Hematopoietic multipotent progenitor cell treated with erythropoietin and hydrocortisone succinate and interleukin-3 and kit ligand, for 17 days (in vitro differentiated cells): ENCODE results near the gene CD1B.
"Not testable (repeated sequence)": the region's sequence is repeated elsewhere in the genome, so short reads cannot be mapped to it uniquely, and the experiment has no call there.

Experiments
- DNase-seq: peaks from one replicate; pipeline ENCODE4 v3.0.0-alpha.2; 2015; ENCODE audit warnings: low spot score

The CD1B gene

DNA sequence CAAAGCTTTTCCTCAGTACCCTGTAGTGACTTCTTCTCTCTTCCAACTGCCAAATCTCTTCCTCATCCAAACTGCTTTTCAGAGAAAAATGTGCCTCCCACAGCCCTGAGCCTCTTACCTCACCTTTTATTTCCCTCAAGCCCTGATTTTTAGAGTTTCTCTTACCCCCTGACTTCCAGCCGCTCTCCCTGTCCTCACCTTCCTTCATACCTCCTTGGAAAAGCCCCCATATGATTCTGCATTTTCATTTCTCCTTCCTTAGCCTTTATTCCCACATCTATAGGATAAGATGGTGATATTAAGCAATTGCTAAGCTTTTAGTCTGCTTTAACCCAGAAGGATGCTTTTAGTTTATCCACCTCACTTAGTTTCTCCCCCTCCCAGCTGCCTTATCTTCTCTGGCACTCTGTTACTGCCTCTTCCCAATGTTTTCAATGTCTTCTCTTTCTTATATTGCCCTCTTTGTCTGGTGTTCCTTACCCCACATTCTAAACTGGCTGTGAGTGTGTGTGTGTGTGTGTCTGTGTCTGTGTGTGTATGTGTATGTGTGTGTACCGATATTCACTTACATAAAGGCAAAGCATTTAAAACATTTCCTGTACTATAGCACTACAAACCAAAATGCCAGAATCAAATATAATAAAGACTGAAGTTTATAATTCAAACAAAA is at the start of gene CD1B:
Gene CD1B (minus strand): TSS at position 51 of the 670 bp plus-strand sequence. CDS start 108 bp downstream, outside the sequence.
- DNase-seq = no peak

DNA sequence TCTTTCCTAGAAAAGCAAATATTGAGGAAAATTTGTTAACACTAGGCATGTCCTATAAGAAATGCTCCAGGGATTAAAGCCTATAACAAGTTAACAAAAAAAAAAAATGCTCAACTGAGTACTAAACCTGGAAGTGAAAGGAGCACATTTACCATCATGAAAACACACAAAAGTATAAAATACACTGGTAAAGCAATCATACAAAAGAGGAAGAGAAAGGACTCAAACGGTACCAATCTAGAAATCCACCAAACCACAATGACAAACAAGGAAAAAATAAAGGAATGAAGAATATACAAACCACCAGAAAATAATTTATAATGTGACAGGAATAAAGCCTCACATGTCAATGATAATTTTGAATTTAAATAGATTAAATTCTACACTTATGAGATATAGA is 43.5 kb upstream of the CD1B start:
- DNase-seq = no peak

DNA sequence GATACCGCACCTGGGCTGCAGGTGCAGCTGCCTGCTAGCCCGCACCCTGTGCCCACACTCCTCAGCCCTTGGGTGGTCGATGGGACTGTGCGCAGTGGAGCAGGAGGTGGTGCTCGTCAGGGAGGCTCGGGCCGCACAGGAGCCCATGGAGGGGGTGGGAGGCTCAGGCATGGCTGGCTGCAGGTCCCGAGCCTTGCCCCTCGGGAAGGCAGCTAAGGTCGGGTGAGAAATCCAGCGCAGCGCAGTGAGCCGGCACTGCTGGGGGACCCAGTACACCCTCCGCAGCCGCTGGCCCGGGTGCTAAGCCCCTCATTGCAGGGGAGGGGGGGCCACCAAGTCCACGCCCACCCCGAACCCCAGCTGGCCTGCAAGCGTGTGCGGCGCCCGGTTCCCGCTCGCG is 42.8 kb upstream of the CD1B start:
- not testable (repeated sequence) for DNase-seq

DNA sequence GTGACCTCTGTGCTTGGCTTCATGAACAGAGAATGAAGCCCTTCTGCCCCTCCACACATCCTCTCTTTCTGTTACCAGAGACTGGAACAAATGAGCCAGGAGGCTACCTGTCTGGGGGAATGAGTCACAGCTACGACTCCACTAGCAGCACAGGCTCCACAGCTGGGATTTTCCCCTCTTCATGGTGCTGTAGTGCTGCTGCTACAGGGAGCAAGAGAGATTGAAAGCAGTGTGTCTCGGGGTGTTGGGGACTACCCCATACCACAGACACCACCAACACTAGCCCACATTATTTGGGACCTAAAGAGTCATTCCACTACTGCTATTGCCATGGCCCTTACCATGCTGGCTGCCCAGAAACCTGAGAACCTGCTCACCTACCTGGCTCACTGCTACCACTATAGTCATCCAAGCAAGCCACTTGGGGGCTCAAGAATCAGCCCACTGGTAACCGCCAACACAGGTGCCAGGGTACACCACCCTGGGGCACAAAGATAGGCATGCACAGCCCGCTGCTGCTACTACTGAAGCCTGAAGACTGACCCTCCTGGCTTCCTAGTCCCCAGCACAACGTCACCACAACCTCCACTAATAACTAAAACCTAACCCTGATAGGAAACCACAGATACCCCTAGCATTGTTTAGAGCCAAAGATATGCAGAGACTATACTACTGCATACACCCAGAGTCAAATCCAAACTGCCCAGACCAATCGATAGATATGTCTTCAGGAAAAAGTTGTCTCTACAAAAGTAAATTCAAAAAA is 40.0 kb upstream of the CD1B start:
- no peak for DNase-seq

DNA sequence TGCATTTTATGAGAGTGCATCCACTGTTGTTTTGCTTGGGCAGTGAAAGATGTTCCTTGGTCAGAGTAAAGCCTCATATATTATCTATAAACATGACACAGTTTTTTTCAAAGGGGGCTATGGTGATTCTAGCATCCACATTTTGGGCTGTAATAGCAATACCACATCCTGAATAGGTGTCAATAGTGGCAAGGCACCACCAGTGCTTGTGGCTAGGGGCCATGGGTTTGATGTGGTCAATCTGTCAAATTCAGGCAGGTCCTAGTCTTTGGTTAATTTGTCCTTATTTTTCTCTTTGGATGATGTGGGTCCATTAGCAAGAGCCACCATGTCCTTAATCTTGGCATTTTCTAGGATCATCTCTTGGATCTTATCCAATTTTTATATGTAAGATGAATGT is 35.5 kb upstream of the CD1B start:
- DNase-seq = no peak

DNA sequence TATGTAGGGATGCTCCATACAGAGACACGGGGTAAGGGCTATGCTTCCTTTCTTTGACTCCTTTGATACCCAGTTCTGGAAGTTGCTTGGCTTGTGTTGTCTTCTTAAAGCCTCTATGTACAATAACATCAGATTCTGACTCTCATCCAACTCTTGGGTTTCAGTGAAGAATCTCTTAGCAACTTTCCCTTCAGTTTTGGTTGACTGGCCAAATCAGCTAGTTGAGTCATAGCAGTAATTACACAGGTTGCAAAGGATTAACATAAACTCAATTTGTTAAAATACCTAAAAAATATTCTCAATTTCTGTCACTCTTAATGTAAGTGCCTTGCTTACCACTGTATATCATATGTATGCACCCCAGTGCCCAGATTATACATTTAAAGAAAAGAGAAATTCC is 31.6 kb upstream of the CD1B start:
- no peak for DNase-seq

DNA sequence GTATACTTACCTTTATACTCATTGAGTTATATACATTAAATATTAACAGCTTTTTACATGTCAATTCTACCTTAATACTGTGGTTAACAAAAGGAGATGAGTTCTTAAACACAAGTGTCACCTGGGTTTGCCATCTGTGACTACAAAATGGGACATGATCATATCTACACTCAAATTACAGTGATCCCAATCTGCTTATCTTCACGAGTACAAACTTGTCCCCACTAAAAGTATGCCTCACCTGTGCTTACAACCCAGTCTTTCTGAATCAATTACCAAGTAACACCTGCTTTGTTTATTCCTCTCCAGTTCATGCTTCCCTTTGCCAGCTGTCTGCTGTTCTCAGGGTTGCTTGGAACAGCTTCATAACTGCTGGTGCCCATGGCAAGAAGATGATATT is 31.2 kb upstream of the CD1B start:
- no peak for DNase-seq

DNA sequence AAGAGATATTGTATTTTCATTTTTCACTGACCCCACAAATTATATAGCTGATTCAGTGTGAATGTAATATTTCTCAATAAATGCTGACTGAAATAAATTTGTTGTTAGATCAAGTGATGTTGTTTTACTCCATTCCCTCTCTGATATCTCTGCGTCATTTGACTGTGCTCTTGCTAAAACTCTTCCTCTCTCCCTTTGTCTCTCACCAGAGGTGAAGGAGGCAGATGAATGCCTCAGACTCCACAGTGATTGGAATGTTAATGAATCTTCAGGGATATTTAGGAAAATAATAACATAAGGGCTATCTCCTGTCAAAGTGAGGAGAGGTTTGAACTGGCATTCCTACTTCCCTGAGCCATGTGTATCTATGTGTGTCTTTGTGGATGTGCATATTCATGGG is 26.1 kb upstream of the CD1B start:
- DNase-seq = no peak

DNA sequence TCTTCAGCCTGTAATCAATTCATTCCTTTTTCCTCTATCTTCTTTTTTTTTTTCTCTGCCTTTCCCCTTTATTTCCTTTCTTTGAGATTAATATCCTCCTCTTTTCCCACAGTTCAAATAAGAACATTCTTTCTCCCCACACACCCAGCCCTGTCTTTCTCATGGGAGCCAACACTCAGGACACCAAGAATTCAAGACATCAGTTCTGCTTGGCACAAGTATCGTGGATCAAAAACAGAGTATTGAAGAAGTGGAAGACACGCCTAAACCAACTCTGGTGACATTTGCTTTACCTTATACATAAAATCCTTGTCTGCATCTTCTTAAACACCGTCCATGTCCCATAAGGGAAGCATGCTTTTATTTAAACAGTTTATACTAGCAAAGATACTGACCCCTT is 25.3 kb upstream of the CD1B start:
- DNase-seq = no peak

DNA sequence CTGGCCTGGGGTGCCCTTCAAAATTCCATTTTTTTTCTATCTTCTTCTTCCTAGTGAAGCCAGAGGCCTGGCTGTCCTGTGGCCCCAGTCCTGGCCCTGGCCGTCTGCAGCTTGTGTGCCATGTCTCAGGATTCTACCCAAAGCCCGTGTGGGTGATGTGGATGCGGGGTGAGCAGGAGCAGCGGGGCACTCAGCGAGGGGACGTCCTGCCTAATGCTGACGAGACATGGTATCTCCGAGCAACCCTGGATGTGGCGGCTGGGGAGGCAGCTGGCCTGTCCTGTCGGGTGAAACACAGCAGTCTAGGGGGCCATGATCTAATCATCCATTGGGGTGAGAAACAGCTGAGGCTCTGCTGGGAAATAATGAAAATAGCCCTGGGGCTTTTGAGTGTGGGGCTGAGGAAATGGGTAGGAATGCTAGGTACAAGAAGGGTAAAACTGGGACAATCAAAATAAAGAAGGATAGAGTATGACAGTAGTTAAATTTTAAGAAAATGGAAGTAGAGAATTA is 24.5 kb upstream of the CD1B start:
- DNase-seq = no peak

DNA sequence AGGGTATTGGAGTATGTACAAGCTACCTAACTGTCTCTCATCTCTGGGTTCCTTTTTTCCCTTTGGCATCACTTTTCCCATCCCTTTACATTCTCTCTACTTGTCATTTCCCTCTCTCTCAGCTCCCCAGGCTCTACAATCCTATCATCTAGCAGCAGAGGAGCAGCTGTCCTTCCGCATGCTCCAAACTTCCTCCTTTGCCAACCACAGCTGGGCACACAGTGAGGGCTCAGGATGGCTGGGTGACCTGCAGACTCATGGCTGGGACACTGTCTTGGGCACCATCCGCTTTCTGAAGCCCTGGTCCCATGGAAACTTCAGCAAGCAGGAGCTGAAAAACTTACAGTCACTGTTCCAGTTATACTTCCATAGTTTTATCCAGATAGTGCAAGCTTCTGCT is 22.9 kb upstream of the CD1B start:
- DNase-seq = no peak

DNA sequence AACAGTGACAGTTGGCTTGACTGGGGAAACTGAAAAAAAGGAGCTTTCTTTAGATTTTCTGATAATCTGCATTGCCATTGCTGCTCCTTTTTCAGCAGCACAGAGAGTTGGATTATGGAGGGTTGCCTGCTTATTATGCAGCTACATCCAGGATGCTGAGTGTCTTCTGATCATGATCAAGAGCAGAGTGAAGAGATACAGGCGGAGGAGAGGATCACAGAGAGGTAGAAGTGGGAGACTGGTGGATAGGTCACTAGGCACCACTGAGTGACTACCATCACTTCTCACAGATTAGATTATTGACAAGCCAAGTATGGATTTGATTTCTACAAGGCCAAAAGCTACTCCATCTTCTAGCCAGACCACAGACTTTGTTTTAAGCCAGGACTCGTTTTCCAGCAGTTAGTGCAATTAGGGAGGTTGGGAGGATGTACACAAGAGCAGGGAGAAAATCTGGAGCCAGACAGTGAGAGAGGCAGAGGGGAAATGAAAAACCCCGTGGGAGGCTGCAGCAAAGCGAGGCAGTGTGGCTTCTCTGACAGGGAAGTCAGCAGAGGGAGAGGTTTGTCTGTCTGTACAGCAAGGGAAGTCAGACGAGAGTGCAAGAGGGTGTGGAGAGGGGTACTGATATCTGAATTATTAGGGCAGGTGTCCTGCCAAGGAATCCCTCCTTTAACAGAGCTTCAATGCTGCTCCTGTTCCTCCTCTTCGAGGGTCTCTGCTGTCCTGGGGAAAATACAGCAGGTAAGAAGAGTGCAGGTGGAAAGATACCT is 22.2 kb upstream of the CD1B start, which contains the start of gene CD1E:
Gene CD1E (plus strand): TSS at position 592 of the 773 bp plus-strand sequence. CDS start 95 bp downstream, at position 687.
- no peak for DNase-seq

DNA sequence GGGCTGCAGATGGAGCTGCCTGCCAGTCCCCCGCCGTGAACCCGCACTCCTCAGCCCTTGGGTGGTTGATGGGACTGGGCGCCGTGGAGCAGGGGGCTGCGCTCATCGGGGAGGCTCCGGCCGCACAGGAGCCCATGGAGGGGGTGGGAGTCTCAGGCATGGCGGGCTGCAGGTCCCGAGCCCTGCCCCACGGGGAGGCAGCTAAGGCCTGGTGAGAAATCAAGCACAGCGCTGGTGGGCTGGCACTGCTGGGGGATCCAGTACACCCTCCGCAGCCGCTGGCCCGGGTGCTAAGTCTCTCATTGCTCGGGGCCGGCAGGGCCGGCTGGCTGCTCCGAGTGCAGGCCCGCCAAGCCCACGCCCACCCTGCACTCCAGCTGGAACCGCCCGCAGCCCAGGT is 17.6 kb upstream of the CD1B start:
- not testable (repeated sequence) for DNase-seq

DNA sequence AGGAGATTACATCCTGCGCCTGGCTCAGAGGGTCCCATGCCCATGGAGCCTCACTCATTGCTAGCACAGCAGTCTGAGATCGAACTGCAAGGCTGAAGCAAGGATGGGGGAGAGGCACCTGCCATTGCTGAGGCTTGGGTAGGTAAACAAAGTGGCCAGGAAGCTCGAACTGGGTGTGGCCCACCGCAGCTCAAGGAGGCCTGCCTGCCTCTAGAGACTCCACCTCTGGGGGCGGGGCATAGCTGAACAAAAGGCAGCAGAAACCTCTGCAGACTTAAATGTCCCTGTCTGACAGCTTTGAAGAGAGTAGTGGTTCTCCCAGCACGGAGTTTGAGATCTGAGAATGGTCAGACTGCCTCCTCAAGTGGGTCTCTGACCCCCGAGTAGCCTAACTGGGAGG is 5.1 kb upstream of the CD1B start:
- DNase-seq = not testable (repeated sequence)

DNA sequence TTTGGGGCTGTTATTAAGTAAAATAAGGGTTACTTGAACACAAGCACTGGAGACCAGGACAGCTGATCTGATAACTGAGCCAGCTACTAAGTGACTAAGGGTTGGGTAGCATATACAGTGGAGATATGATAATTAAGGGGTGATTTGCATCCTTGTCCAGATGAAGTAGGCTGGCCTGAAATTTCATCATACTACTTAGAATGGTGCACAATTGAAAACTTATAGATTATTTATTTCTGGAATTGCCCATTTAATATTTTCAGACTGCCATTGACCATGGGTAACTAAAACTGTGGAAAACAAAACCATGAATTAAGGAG is 3.8 kb upstream of the CD1B start:
- DNase-seq = no peak

DNA sequence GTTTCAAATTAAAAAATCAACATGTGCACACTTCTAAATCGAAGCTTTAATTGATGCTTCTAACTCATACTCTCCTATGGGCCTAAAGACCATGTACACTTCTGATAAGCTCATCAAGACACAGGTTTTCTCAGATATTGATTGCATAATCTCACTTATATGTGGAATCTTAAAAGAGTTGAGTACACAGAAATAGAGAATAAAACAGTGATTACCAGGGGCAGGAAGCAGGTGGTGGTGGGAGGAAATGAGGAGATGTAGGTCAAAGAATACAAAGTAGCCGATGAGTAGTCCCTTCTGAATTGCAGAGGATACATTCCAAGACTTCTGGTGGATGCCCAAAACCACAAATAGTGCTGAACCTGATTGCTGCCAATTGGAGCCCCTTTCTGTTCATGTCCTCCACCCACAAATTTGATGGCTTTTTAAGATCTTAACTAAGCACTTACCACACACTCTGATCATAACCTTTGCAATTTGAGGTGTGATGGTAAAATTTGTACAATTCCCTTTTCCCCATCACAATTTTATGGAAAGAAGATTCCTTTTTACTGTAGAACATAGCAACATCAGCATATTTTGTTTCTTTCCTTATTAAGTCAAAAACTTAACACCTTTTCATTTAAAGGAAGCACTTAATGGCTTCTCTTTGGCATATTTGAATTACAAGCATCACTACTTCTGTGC is 3.3 kb upstream of the CD1B start:
- DNase-seq = no peak

DNA sequence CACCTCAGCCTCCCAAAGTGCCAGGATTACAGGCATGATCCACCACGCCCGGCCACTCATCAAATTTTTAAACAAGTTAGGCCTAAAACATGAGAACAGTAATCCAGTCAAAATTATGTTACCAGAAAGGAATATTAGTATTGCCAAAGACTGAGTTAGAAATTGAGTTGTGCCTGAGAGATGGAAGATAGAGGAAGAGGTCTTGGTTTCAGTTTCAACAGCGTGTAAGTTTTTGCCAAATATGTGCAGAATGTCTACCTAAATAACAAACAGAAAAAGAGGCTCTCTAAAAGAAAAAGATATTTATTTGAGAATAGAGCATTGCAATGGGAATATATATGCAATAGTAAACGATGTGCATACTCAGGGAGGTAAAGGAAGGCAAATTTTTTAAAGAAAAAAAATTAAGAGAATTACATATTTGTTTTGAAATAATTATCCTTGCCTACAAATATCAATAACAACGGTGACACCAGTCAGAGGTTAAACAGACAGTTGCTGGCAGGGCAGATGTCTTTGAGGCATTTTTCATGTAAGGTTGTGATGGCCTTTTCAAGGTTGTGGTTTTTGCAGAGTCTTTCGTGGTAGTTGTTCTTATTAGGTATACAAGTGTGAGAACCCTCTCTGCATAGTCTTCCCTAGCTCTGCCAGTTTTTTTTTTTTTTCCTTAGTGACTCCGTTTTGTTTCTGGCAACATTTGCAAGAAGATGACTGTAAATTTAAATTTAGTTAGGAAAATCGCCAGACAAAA is 2.2 kb upstream of the CD1B start:
- DNase-seq = no peak

DNA sequence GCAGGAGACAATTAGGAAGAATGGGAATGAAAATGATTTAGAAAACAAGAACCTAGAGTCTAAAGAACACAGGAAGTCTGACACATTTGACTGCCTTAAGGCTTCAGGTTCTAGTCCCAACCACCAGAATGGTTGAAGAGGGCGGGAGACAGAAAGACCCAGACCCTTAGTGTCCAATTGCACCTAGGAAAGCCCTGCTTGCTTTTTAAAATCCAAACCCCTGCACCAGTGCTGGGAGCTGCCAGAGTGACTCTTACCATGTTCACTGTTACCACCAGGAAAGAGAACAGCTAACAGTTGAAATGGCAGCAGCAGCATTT is 265 bp downstream of the CD1B start:
- DNase-seq = no peak

DNA sequence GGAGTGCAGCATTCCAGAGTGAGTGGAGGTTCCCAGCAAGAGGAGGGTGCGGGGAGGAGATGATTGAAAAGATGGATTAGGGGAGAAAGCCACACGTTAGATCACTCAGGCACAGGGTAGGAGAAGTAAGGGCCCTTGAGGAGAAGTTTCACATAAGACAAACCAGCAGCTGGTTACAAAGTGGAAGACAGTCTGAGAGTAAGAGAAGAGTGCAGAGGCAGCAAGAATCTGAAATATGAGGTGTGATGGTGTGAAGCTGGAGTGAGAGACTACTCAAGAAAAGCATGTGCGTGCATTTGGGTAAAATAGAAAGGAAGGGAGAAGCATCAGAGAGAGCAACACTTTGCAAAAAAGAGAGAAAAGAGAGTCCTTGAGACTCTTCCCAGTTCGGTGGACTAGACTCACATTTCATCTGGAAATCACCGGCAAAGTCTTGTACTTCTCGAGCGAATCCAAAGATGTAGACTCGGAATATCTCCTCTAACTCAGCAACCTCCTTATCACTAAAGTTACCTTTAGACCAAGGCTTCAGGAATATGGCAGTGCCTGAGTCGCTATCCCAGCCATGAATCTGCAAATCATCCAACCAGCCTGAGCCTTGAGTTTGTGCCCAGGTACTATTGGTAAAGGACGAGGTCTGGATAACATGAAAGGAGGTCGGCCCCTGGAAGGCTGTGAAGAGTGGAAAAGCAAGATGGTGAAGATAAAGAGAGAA is 783 bp downstream of the CD1B start:
- DNase-seq = no peak

DNA sequence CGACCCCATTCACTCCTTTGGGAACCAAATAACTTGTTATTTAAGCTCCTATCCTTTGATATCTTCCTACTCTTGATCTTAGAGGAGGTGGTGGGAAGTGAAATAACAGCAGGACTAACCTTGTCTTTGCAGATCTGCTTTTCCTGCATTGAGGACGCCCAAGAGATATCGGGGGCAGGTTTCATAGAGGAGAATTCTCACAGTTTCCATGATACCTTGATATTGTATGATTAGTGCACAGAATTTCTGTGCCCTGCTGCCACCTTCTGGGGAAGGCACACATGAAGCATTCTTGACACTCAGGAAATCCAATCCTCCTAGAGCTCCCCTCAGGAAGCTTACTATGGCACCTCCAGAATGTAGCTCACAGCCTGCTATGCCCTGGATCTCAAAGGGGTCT is 1.6 kb downstream of the CD1B start:
- DNase-seq = no peak

DNA sequence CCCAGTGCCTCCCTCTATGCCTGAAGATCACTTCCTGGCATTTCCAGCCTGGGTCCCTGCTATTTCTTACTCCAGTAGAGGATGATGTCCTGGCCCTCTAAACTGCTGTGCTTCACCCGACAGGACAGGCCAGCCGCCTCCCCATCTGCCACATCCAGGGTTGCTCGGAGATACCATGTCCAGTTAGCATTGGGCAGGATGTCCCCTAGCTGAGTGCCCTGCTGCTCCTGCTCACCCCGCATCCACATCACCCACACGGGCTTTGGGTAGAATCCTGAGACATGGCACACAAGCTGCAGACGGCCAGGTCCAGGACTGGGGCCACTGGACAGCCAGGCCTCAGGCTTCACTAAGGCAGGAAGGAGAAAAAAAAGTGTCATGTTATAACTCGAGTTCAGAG is 2.0 kb downstream of the CD1B start:
- no peak for DNase-seq
